Hepatocyte (in vitro differentiated cells): ENCODE data around the gene CHST15. TPM values are rescaled to one million over a fixed set of nuclear protein-coding genes. Genes with fewer than 3 reads are reported as not detected.

ENCODE experiments used
- DNase-seq: peaks from one replicate; pipeline ENCODE4 v3.0.0-alpha.2; 2016; ENCODE audit warnings: low spot score
- H2AFZ ChIP-seq: fragments of 200-600 bp; sonication (generic); 2 replicates; pipeline ENCODE4 v1.6.0; 2016; ENCODE audit warnings: antibody characterized with exemption, mild to moderate bottlenecking
- H3K27ac ChIP-seq: fragments of 200-600 bp; sonication (generic); 2 replicates; pipeline ENCODE4 v1.5.1; 2016; ENCODE audit warnings: mild to moderate bottlenecking
- H3K27me3 ChIP-seq: fragments of 200-600 bp; sonication (generic); 2 replicates; pipeline ENCODE4 v1.6.1; 2016
- H3K36me3 ChIP-seq: fragments of 200-600 bp; sonication (generic); replicated peaks from 2 replicates; pipeline ENCODE4 v1.5.1; 2016; ENCODE audit warnings: low read depth; ENCODE audit not compliant: insufficient read depth
- H3K4me1 ChIP-seq: fragments of 200-600 bp; sonication (generic); 2 replicates; pipeline ENCODE4 v1.5.1; 2016; ENCODE audit warnings: mild to moderate bottlenecking, moderate library complexity; ENCODE audit not compliant: insufficient read depth
- H3K4me2 ChIP-seq: fragments of 200-600 bp; sonication (generic); 2 replicates; pipeline ENCODE4 v1.6.0; 2016
- H3K4me3 ChIP-seq: fragments of 200-600 bp; sonication (generic); 2 replicates; pipeline ENCODE4 v1.5.1; 2016; ENCODE audit warnings: mild to moderate bottlenecking
- H3K79me2 ChIP-seq: fragments of 200-600 bp; sonication (generic); 2 replicates; pipeline ENCODE4 v1.6.0; 2017; ENCODE audit warnings: mild to moderate bottlenecking
- H3K9me2 ChIP-seq: fragments of 200-600 bp; sonication (generic); replicated peaks from 2 replicates; pipeline ENCODE4 v1.6.0; 2017; ENCODE audit warnings: mild to moderate bottlenecking; ENCODE audit not compliant: insufficient read depth
- H3K9me3 ChIP-seq: fragments of 200-600 bp; sonication (generic); 2 replicates; pipeline ENCODE4 v1.5.1; 2016; ENCODE audit warnings: low read depth, mild to moderate bottlenecking
- H4K20me1 ChIP-seq: fragments of 200-600 bp; sonication (generic); 2 replicates; pipeline ENCODE4 v1.6.0; 2016; ENCODE audit warnings: mild to moderate bottlenecking; ENCODE audit not compliant: insufficient read depth, poor library complexity, severe bottlenecking
- EZH2 ChIP-seq: fragments of 200-600 bp; sonication (generic); IDR thresholded peaks from 2 replicates; pipeline ENCODE4 v1.6.1; 2016; ENCODE audit warnings: antibody characterized with exemption, mild to moderate bottlenecking, borderline replicate concordance
- EZH2phosphoT487 ChIP-seq: fragments of 200-600 bp; sonication (generic); IDR thresholded peaks from one replicate; pipeline ENCODE4 v1.6.1; 2018; ENCODE audit warnings: antibody characterized with exemption, mild to moderate bottlenecking, low read depth, moderate library complexity; ENCODE audit not compliant: unreplicated experiment, severe bottlenecking
- WGBS: methylation state at CpG from one replicate; pipeline ENCODE4 v1.1.6; 2016; ENCODE audit warnings: low lambda C conversion rate; ENCODE audit errors: missing lambda C conversion rate; 5-methylcytosine and 5-hydroxymethylcytosine counted together
- polyA plus RNA-seq: library from polyadenylated mRNA; unstranded; fragments of >200 nt; fragmentation: Nextera tagmentation; extraction: Ambion mirVana; gene quantifications from 2 replicates; pipeline ENCODE4 v1.2.1, GENCODE V29; 2016
- total RNA-seq: library from RNA; depleted of rRNA; stranded (reverse); fragments of >200 nt; gene quantifications from 2 replicates; pipeline ENCODE4 v1.2.3, GENCODE V29; 2014
- TF ChIP-seq, protein P1 (sequence below): fragments of 200-600 bp; sonication (generic); IDR thresholded peaks from 2 replicates; pipeline ENCODE4 v1.5.1; 2016; ENCODE audit warnings: antibody characterized with exemption, mild to moderate bottlenecking; ENCODE audit not compliant: poor library complexity

CHST15 gene
- total and polyA plus RNA-seq, 2 experiments from 2014 or later = 3.9 to 4.5 TPM

GRCh38 chr10:124132876-124133275, 39.5 kb upstream of the CHST15 start:
- Histone ChIP-seq H3K79me2 (no peaks in the 10 kb centered on the region), H3K36me3 (no peaks in the 10 kb centered on the region), H3K9me3 (no peaks in the 10 kb centered on the region), H2AFZ (no peak overlapping the region), H3K9me2 (no peaks in the 10 kb centered on the region), H3K4me1 (peaks cover 9% of the 10 kb centered on the region), H3K4me3 (no peak overlapping the region), H3K27ac (no peak overlapping the region), H4K20me1 (no peaks in the 10 kb centered on the region), H3K27me3 (no peaks in the 10 kb centered on the region), H3K4me2 (no peak overlapping the region)
- no peak for TF ChIP-seq EZH2phosphoT487
- no peak for TF ChIP-seq EZH2
- TF ChIP-seq, protein P1, sequence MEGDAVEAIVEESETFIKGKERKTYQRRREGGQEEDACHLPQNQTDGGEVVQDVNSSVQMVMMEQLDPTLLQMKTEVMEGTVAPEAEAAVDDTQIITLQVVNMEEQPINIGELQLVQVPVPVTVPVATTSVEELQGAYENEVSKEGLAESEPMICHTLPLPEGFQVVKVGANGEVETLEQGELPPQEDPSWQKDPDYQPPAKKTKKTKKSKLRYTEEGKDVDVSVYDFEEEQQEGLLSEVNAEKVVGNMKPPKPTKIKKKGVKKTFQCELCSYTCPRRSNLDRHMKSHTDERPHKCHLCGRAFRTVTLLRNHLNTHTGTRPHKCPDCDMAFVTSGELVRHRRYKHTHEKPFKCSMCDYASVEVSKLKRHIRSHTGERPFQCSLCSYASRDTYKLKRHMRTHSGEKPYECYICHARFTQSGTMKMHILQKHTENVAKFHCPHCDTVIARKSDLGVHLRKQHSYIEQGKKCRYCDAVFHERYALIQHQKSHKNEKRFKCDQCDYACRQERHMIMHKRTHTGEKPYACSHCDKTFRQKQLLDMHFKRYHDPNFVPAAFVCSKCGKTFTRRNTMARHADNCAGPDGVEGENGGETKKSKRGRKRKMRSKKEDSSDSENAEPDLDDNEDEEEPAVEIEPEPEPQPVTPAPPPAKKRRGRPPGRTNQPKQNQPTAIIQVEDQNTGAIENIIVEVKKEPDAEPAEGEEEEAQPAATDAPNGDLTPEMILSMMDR = no peak
- 80% methylated on average over 5 of the region's 5 CpGs for WGBS
- no peak for DNase-seq

- Histone ChIP-seq H3K4me2 (no peak overlapping the region), H3K9me2 (no peaks in the 10 kb centered on the region), H3K79me2 (no peaks in the 10 kb centered on the region), H3K36me3 (no peaks in the 10 kb centered on the region), H3K4me3 (no peak overlapping the region), H3K27me3 (no peaks in the 10 kb centered on the region), H2AFZ (no peak overlapping the region), H3K4me1 (peaks cover 10% of the 10 kb centered on the region), H4K20me1 (no peaks in the 10 kb centered on the region), H3K27ac (no peak overlapping the region), H3K9me3 (no peaks in the 10 kb centered on the region)
- no peak for DNase-seq
- no peak for TF ChIP-seq EZH2phosphoT487
- TF ChIP-seq, protein P1 = no peak
- TF ChIP-seq EZH2 = no peak
- WGBS = 95% methylated on average over 5 of the region's 5 CpGs
Observed at GRCh38 chr10:124132306-124132705, 38.9 kb upstream of the CHST15 start.

DNA sequence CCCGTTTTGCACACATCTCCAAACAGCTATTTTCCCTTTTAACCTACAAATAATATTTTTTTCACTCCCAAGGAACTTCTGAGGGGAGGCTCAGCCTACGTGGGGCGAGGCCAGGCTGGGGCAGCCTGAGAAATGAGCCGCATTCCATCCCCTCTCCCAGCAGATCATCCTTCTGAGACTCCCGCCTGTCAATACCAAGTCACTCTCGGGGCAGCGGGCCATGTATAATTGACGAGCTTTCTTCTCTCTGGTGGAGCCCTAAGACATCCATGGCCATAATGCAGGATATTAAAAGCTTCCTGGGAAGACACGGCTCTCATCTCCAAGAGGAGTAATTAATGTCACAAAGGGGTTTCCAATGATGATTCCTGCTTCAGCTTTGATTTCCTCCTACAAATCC, 37.8 kb upstream of the CHST15 start:
- no peak overlapping the region for H3K27ac ChIP-seq
- no peaks in the 10 kb centered on the region for H4K20me1 ChIP-seq
- no peak overlapping the region for H3K4me3 ChIP-seq
- DNase-seq = no peak
- peaks cover 10% of the 10 kb centered on the region for H3K4me1 ChIP-seq
- no peaks in the 10 kb centered on the region for H3K9me2 ChIP-seq
- no peaks in the 10 kb centered on the region for H3K27me3 ChIP-seq
- no peak overlapping the region for H2AFZ ChIP-seq
- H3K9me3 ChIP-seq = no peaks in the 10 kb centered on the region
- no peaks in the 10 kb centered on the region for H3K79me2 ChIP-seq
- 81% methylated on average over 9 of the region's 9 CpGs for WGBS
- no peaks in the 10 kb centered on the region for H3K36me3 ChIP-seq
- TF ChIP-seq EZH2phosphoT487 (no peak), EZH2 (no peak)
- TF ChIP-seq, protein P1 = no peak
- no peak overlapping the region for H3K4me2 ChIP-seq
